GM12878 (cell line): ENCODE measurements around the gene ESM1. TPM values are rescaled to one million over a fixed set of nuclear protein-coding genes. Genes with fewer than 3 reads are reported as not detected.

ENCODE experiments used
- ATAC-seq: fragments of 200-7000 bp; cut with Tn5 transposase; 3 replicates; pipeline ENCODE4 v1.9.1; 2020; ENCODE audit warnings: mild to moderate bottlenecking, moderate library complexity
- BruUV-seq: library from RNA; stranded (reverse); fragments of 400-500 nt; replicated peaks from 2 replicates; lab custom pipeline; 2021; lab: Mats Ljungman, UMichigan
- CTCF ChIA-PET: fragments of 300-600 bp; sonication (Branson Sonifier 250); formaldehyde crosslinking; extraction: SDS; loops from one replicate; lab custom pipeline; 2021; ENCODE audit warnings: inconsistent platforms; lab: Yijun Ruan, JAX
- POLR2A ChIA-PET: fragments of 350-600 bp; formaldehyde crosslinking; extraction: SDS; loops from one replicate; lab custom pipeline; 2021; ENCODE audit warnings: inconsistent platforms; lab: Charles Lee
- RAD21 ChIA-PET: fragments of 300-600 bp; sonication (Branson Sonifier 250); formaldehyde crosslinking; loops from one replicate; lab custom pipeline; 2023; ENCODE audit warnings: antibody characterized with exemption; ENCODE audit not compliant: unreplicated experiment; lab: Charles Lee
- SMC1A ChIA-PET: fragments of 300-600 bp; sonication (Branson Sonifier 250); formaldehyde crosslinking; loops from one replicate; lab custom pipeline; 2023; ENCODE audit not compliant: unreplicated experiment, uncharacterized antibody; lab: Charles Lee
- DNase-seq: peaks from one replicate; pipeline ENCODE4 v3.0.0-alpha.2; 2011; ENCODE audit warnings: low read depth, low spot score
- FAIRE-seq: peaks from 3 replicates; lab custom pipeline; 2011; peaks lifted over from hg19 to GRCh38; lab: Jason Lieb, UNC
- H2AFZ ChIP-seq: 2 replicates; pipeline ENCODE4 v1.6.0; 2011; ENCODE audit warnings: low read depth, low read length, control low read depth; ENCODE audit not compliant: control insufficient read depth
- H3K27ac ChIP-seq: 2 replicates; pipeline ENCODE4 v1.5.1; 2011; ENCODE audit warnings: control low read depth; ENCODE audit not compliant: control insufficient read depth, insufficient read depth
- H3K27me3 ChIP-seq, 2 experiments: replicated peaks in 1 of 2; 2 replicates each; pipeline versions ENCODE4 v1.6.0 to v1.6.1; 2011; ENCODE audit warnings: low read length in 1 of 2; ENCODE audit not compliant: control insufficient read depth in 2 of 2, insufficient read depth in 2 of 2
- H3K36me3 ChIP-seq, 2 experiments: 2 replicates each; pipeline ENCODE4 v1.5.1; 2011; ENCODE audit warnings: low read length in 1 of 2; ENCODE audit not compliant: control insufficient read depth in 2 of 2, insufficient read depth in 2 of 2
- H3K4me1 ChIP-seq: 2 replicates; pipeline ENCODE4 v1.6.1; 2011; ENCODE audit warnings: mild to moderate bottlenecking, low read length, moderate library complexity, mixed read lengths; ENCODE audit not compliant: control insufficient read depth, insufficient read depth
- H3K4me2 ChIP-seq: 2 replicates; pipeline ENCODE4 v1.6.0; 2011; ENCODE audit warnings: control low read depth; ENCODE audit not compliant: control insufficient read depth, insufficient read depth
- H3K4me3 ChIP-seq: fragments of 200-600 bp; sonication (generic); 2 replicates; pipeline ENCODE4 v1.5.1; 2016
- H3K79me2 ChIP-seq: 2 replicates; pipeline ENCODE4 v1.6.0; 2011; ENCODE audit warnings: low read length; ENCODE audit not compliant: control insufficient read depth, insufficient read depth
- H3K9ac ChIP-seq: 2 replicates; pipeline ENCODE4 v1.8.0; 2011; ENCODE audit warnings: low read length, control low read depth, mixed read lengths; ENCODE audit not compliant: control insufficient read depth, insufficient read depth
- H3K9me3 ChIP-seq: replicated peaks from 3 replicates; pipeline ENCODE4 v1.5.1; 2011; ENCODE audit warnings: mild to moderate bottlenecking, low read length; ENCODE audit not compliant: control insufficient read depth, insufficient read depth
- H4K20me1 ChIP-seq: 2 replicates; pipeline ENCODE4 v1.6.0; 2011; ENCODE audit not compliant: control insufficient read depth, insufficient read depth
- EP300 ChIP-seq, 2 experiments: fragments of 150-350 bp in 1 of 2; IDR thresholded peaks; 2 replicates each; pipeline ENCODE4 v1.6.1; 2011 to 2012; ENCODE audit warnings: low read depth in 2 of 2, low read length in 2 of 2, borderline replicate concordance in 1 of 2, improper control_type of control experiment in 1 of 2, inconsistent platforms in 1 of 2; ENCODE audit not compliant: control insufficient read depth in 1 of 2
- MEF2B ChIP-seq: fragments of 450-650 bp; IDR thresholded peaks from 2 replicates; pipeline ENCODE4 v1.6.1; 2018; ENCODE audit warnings: mild to moderate bottlenecking, moderate library complexity; ENCODE audit not compliant: partially characterized antibody, poor library complexity, severe bottlenecking
- MTA2 ChIP-seq: fragments of 450-650 bp; IDR thresholded peaks from 2 replicates; pipeline ENCODE4 v1.6.1; 2016; ENCODE audit warnings: low read depth, mild to moderate bottlenecking, moderate library complexity
- NFIC ChIP-seq: IDR thresholded peaks from 2 replicates; pipeline ENCODE4 v1.6.1; 2012; ENCODE audit warnings: low read depth, mild to moderate bottlenecking, inconsistent platforms, low read length, moderate library complexity
- NR2F1 ChIP-seq: fragments of 450-650 bp; conservative IDR thresholded peaks from 2 replicates; pipeline ENCODE4 v1.6.1; 2017; ENCODE audit warnings: mild to moderate bottlenecking
- WGBS: methylation state at CpG from one replicate; pipeline ENCODE4 v1.1.6; 2016; ENCODE audit warnings: low lambda C conversion rate; ENCODE audit not compliant: insufficient replicate concordance, insufficient coverage; ENCODE audit errors: missing lambda C conversion rate; 5-methylcytosine and 5-hydroxymethylcytosine counted together
- in situ Hi-C: fragments of 300-500 bp; cut with MboI; formaldehyde crosslinking; loops from 9 replicates; pipeline ENCODE4 v1.14.3; 2018; ENCODE audit warnings: mixed read lengths
- intact Hi-C: fragments of 100-400 bp; cut with micrococcal nuclease; formaldehyde crosslinking; loops from one replicate; pipeline ENCODE4 v1.14.2; 2022; ENCODE audit not compliant: unreplicated experiment
- polyA plus RNA-seq, 11 experiments: library from polyadenylated mRNA; depleted of rRNA in 4 of 11; unstranded in 6 of 11; stranded (reverse) in 5 of 11; fragments of >200 nt; fragmentation: Nextera tagmentation in 4 of 11; fragmentation: Illumina TruSeq in 1 of 11; extraction: Ambion mirVana in 4 of 11; extraction: Trizol in 1 of 11; gene quantifications; 1 replicate in 1 of 11; 2 replicates in 10 of 11; pipeline versions ENCODE4 v1.2.1 to v1.2.3, GENCODE V29; 2011 to 2016; ENCODE audit warnings: inconsistent platforms in 2 of 11, missing spikeins in 2 of 11, low read depth in 1 of 11
- total RNA-seq, 4 experiments: library from RNA; depleted of rRNA in 3 of 4; stranded (reverse); fragments of >200 nt in 3 of 4; fragmentation: Illumina TruSeq in 1 of 4; extraction: Trizol in 1 of 4; gene quantifications; 2 replicates each; pipeline versions ENCODE4 v1.2.1 to v1.2.3, GENCODE V29; 2013 to 2021
- TF ChIP-seq, protein P1 (sequence below): IDR thresholded peaks from 2 replicates; pipeline ENCODE4 v1.6.1; 2012; ENCODE audit warnings: low read depth, low read length, improper control_type of control experiment
- TF ChIP-seq, protein P2 (sequence below): IDR thresholded peaks from 2 replicates; pipeline ENCODE4 v1.6.1; 2012; ENCODE audit warnings: mild to moderate bottlenecking, low read depth, low read length

ESM1 gene
- total and polyA plus RNA-seq, 10 of the 15 experiments (the other 5 are each of a cell fraction or from before 2014, with no cell fraction given) = not detected

DNA sequence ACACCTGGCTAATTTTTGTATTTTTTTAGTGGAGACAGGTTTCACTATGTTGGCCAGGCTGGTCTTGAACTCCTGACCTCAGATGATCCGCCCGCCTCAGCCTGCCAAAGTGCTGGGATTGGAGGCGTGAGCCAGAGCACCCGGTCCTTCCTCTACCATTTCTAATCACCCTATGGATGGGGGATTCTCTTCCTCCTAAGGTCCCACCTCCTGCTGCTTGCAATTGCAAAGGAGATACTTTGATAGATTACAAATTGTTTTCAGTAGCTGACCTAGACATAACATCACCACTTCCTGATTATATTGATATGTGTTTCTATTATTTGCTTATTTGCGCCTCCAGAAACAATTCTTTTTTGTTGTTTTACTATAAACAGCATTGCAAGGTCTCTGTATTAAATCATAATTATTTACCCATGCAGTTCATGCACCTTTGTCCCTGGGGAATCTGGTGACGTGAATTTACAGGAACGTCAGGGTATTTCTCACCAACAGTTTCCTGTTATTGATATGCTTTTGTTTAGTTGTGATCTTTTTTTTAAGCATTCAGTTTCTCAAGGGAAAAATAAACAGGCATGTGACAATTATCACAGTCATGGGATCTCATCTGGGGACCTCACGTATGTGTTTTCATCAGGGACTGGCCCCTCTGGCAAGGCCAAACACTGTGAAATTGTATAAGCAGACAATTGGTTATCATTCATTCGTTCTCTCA is 43.2 kb downstream of the ESM1 start:
- WGBS = 10% methylated on average over 9 of the region's 9 CpGs
- ChIA-PET CTCF (interaction anchor here (0.6 to 3.5 kb wide), 10 partner anchors 12 to 783 kb away, joined by 3 to 38 read pairs (median 5); no protein-coding TSS in a partner anchor), POLR2A (no interaction called here), RAD21 (no interaction called here), SMC1A (no interaction called here)
- H3K79me2 ChIP-seq = no peaks in the 10 kb centered on the region
- H3K9me3 ChIP-seq = no peaks in the 10 kb centered on the region
- DNase-seq (no peak), FAIRE-seq (no peak), ATAC-seq (no peak)
- H3K4me1 ChIP-seq = no peaks in the 10 kb centered on the region
- no TSS peak for BruUV-seq
- intact Hi-C loops (no loop called here), in situ Hi-C loops (no loop called here)
- H3K4me3 ChIP-seq = no peak overlapping the region
- no peaks in the 10 kb centered on the region; a peak in 1 of 4 replicates for H3K27me3 ChIP-seq
- H3K27ac ChIP-seq = no peak overlapping the region
- no peak overlapping the region for H3K4me2 ChIP-seq
- no peaks in the 10 kb centered on the region for H4K20me1 ChIP-seq
- no peak overlapping the region for H3K9ac ChIP-seq
- no peak overlapping the region for H2AFZ ChIP-seq
- H3K36me3 ChIP-seq = no peaks in the 10 kb centered on the region
- TF ChIP-seq, protein P1, sequence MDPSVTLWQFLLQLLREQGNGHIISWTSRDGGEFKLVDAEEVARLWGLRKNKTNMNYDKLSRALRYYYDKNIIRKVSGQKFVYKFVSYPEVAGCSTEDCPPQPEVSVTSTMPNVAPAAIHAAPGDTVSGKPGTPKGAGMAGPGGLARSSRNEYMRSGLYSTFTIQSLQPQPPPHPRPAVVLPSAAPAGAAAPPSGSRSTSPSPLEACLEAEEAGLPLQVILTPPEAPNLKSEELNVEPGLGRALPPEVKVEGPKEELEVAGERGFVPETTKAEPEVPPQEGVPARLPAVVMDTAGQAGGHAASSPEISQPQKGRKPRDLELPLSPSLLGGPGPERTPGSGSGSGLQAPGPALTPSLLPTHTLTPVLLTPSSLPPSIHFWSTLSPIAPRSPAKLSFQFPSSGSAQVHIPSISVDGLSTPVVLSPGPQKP = no peak
- TF ChIP-seq MTA2 (no peak), NR2F1 (no peak), EP300 (IDR thresholded peaks at IDR 0.05; ENCODE audit: borderline replicate concordance in 1 of 2, control insufficient read depth in 1 of 2, low read depth in 2 of 2, low read length in 2 of 2) (0 out of 4 replicates have a peak, but pooled peaks of 1 of the 2 experiments have one; percentile 20), MEF2B (peak; percentile 66), NFIC (no peak)
- TF ChIP-seq, protein P2, sequence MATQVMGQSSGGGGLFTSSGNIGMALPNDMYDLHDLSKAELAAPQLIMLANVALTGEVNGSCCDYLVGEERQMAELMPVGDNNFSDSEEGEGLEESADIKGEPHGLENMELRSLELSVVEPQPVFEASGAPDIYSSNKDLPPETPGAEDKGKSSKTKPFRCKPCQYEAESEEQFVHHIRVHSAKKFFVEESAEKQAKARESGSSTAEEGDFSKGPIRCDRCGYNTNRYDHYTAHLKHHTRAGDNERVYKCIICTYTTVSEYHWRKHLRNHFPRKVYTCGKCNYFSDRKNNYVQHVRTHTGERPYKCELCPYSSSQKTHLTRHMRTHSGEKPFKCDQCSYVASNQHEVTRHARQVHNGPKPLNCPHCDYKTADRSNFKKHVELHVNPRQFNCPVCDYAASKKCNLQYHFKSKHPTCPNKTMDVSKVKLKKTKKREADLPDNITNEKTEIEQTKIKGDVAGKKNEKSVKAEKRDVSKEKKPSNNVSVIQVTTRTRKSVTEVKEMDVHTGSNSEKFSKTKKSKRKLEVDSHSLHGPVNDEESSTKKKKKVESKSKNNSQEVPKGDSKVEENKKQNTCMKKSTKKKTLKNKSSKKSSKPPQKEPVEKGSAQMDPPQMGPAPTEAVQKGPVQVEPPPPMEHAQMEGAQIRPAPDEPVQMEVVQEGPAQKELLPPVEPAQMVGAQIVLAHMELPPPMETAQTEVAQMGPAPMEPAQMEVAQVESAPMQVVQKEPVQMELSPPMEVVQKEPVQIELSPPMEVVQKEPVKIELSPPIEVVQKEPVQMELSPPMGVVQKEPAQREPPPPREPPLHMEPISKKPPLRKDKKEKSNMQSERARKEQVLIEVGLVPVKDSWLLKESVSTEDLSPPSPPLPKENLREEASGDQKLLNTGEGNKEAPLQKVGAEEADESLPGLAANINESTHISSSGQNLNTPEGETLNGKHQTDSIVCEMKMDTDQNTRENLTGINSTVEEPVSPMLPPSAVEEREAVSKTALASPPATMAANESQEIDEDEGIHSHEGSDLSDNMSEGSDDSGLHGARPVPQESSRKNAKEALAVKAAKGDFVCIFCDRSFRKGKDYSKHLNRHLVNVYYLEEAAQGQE = no peak
